DND-41 (cell line): ENCODE measurements around the gene C6orf120.

Source experiments
- ATAC-seq: fragments of 200-7000 bp; cut with Tn5 transposase; 3 replicates; pipeline ENCODE4 v1.9.1; 2021; ENCODE audit warnings: low read depth; ENCODE audit not compliant: insufficient read depth
- DNase-seq: peaks from one replicate; pipeline ENCODE4 v3.0.0-alpha.2; 2020
- H2AFZ ChIP-seq: 2 replicates; pipeline ENCODE4 v1.6.0; 2012; ENCODE audit warnings: low read depth, low read length
- H3K27ac ChIP-seq: 2 replicates; pipeline ENCODE4 v1.5.1; 2012; ENCODE audit warnings: low read length, inconsistent platforms
- H3K27me3 ChIP-seq: fragments of 200-600 bp; sonication (generic); 2 replicates; pipeline ENCODE4 v1.6.0; 2012; ENCODE audit warnings: low read length, mild to moderate bottlenecking, inconsistent platforms; ENCODE audit not compliant: insufficient read depth, poor library complexity
- H3K36me3 ChIP-seq: 2 replicates; pipeline ENCODE4 v1.5.1; 2012; ENCODE audit warnings: low read length, inconsistent platforms; ENCODE audit not compliant: insufficient read depth
- H3K4me1 ChIP-seq: 2 replicates; pipeline ENCODE4 v1.5.1; 2012; ENCODE audit warnings: mild to moderate bottlenecking, low read length; ENCODE audit not compliant: insufficient read depth
- H3K4me2 ChIP-seq: 2 replicates; pipeline ENCODE4 v1.6.0; 2012; ENCODE audit warnings: mild to moderate bottlenecking, moderate library complexity, low read length, inconsistent platforms; ENCODE audit not compliant: insufficient read depth
- H3K4me3 ChIP-seq, 2 experiments: fragments of 200-600 bp in 1 of 2; shearing (Covaris generic) in 1 of 2; 2 replicates each; pipeline ENCODE4 v1.5.1; 2012 to 2016; ENCODE audit warnings: inconsistent platforms in 2 of 2, low read length in 2 of 2, mild to moderate bottlenecking in 2 of 2, low read depth in 1 of 2, moderate library complexity in 1 of 2
- H3K79me2 ChIP-seq: 2 replicates; pipeline ENCODE4 v1.6.0; 2012; ENCODE audit warnings: low read length, inconsistent platforms; ENCODE audit not compliant: insufficient read depth
- H3K9ac ChIP-seq: 2 replicates; pipeline ENCODE4 v1.6.0; 2012; ENCODE audit warnings: low read depth, mild to moderate bottlenecking, inconsistent platforms, low read length, moderate library complexity
- H3K9me3 ChIP-seq: 2 replicates; pipeline ENCODE4 v1.5.1; 2012; ENCODE audit warnings: low read length, moderate library complexity, mild to moderate bottlenecking, inconsistent platforms; ENCODE audit not compliant: insufficient read depth, severe bottlenecking
- H4K20me1 ChIP-seq: 2 replicates; pipeline ENCODE4 v1.6.0; 2012; ENCODE audit warnings: low read length; ENCODE audit not compliant: insufficient read depth
- CTCF ChIP-seq: IDR thresholded peaks from 2 replicates; pipeline ENCODE4 v1.5.1; 2012; ENCODE audit warnings: borderline replicate concordance, low read length, moderate library complexity, mild to moderate bottlenecking; ENCODE audit not compliant: poor library complexity, severe bottlenecking; ENCODE audit errors: extremely low read depth
- EZH2 ChIP-seq: IDR thresholded peaks from 3 replicates; pipeline ENCODE4 v1.6.1; 2012; ENCODE audit warnings: borderline replicate concordance, low read depth, mild to moderate bottlenecking, moderate library complexity, low read length, inconsistent platforms; ENCODE audit not compliant: severe bottlenecking

Gene C6orf120

GRCh38 chr6:169709293-169709692 lies 7.4 kb downstream of the C6orf120 start:
- peaks cover 36% of the 10 kb centered on the region for H3K79me2 ChIP-seq

GRCh38 chr6:169710009-169710408 lies 8.1 kb downstream of the C6orf120 start:
- ATAC-seq = no peak
- H3K36me3 ChIP-seq = peaks cover 88% of the 10 kb centered on the region
- no peak overlapping the region for H3K27ac ChIP-seq
- H2AFZ ChIP-seq = no peak overlapping the region
- H3K79me2 ChIP-seq = peaks cover 29% of the 10 kb centered on the region
- no peaks in the 10 kb centered on the region for H3K9me3 ChIP-seq
- TF ChIP-seq EZH2 (no peak), CTCF (no peak)
- no peak for DNase-seq
- H3K4me3 ChIP-seq = no peak overlapping the region
- peaks cover 11% of the 10 kb centered on the region for H3K4me1 ChIP-seq
- no peak overlapping the region for H3K9ac ChIP-seq
- peaks cover 8% of the 10 kb centered on the region; the same call in 1 of the 2 replicates for H4K20me1 ChIP-seq
- no peak overlapping the region for H3K4me2 ChIP-seq
- no peaks in the 10 kb centered on the region for H3K27me3 ChIP-seq

More at GRCh38 chr6:169709293-169709692, 7.4 kb downstream of the C6orf120 start:
- TF ChIP-seq EZH2 (no peak), CTCF (no peak)
- no peak overlapping the region for H3K4me3 ChIP-seq
- no peak overlapping the region for H2AFZ ChIP-seq
- H3K4me1 ChIP-seq = peaks cover 18% of the 10 kb centered on the region
- ATAC-seq (no peak), DNase-seq (no peak)
- H3K27me3 ChIP-seq = no peaks in the 10 kb centered on the region
- H3K36me3 ChIP-seq = peaks cover 85% of the 10 kb centered on the region
- H3K27ac ChIP-seq = no peak overlapping the region
- no peaks in the 10 kb centered on the region for H3K9me3 ChIP-seq
- H3K4me2 ChIP-seq = no peak overlapping the region
- H3K9ac ChIP-seq = no peak overlapping the region
- peaks cover 11% of the 10 kb centered on the region; the same call in 1 of the 2 replicates for H4K20me1 ChIP-seq

DNA sequence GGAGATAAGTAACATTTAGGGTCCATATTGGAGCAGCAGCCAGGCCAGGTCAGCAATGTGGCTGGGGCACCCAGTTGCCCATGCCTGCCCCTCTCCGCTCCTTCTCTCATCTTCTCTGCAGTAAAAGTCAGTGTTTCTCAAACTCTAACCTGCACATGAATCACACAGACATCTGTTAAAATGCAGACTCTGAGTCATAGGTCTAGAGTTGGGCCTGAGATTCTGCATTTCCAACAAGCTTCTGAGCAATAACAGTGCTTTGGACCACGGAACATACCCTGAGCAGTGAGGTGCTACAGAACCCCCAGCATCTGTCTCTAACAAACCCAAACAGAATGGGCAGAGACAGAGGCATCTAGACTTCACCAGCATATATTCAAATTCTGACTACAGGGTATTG lies 12.3 kb downstream of the C6orf120 start:
- no peak overlapping the region for H3K4me2 ChIP-seq
- H3K9me3 ChIP-seq = no peaks in the 10 kb centered on the region
- H3K4me3 ChIP-seq = no peak overlapping the region
- no peak for ATAC-seq
- H3K27ac ChIP-seq = no peak overlapping the region
- peaks cover 3% of the 10 kb centered on the region; the same call in 1 of the 2 replicates for H3K4me1 ChIP-seq
- TF ChIP-seq CTCF (no peak), EZH2 (no peak)
- H3K36me3 ChIP-seq = peaks cover 92% of the 10 kb centered on the region
- H4K20me1 ChIP-seq = peaks cover 3% of the 10 kb centered on the region; the same call in 1 of the 2 replicates
- H3K9ac ChIP-seq = no peak overlapping the region
- H3K79me2 ChIP-seq = peaks cover 30% of the 10 kb centered on the region
- H3K27me3 ChIP-seq = no peaks in the 10 kb centered on the region
- no peak overlapping the region for H2AFZ ChIP-seq
- no peak for DNase-seq
